Measurements from ENCODE around the gene GLB1L.

GRCh38 chr2:219230059-219230540, 15.1 kb downstream of the GLB1L start:
- TF ChIP-seq, protein P1, sequence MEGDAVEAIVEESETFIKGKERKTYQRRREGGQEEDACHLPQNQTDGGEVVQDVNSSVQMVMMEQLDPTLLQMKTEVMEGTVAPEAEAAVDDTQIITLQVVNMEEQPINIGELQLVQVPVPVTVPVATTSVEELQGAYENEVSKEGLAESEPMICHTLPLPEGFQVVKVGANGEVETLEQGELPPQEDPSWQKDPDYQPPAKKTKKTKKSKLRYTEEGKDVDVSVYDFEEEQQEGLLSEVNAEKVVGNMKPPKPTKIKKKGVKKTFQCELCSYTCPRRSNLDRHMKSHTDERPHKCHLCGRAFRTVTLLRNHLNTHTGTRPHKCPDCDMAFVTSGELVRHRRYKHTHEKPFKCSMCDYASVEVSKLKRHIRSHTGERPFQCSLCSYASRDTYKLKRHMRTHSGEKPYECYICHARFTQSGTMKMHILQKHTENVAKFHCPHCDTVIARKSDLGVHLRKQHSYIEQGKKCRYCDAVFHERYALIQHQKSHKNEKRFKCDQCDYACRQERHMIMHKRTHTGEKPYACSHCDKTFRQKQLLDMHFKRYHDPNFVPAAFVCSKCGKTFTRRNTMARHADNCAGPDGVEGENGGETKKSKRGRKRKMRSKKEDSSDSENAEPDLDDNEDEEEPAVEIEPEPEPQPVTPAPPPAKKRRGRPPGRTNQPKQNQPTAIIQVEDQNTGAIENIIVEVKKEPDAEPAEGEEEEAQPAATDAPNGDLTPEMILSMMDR (IDR thresholded peaks at IDR 0.05), result no peak
- no peak for TF ChIP-seq POLR2A (IDR thresholded peaks at IDR 0.05)

All from lower leg skin (tissue), 3 donors.